ENCODE measurements around the gene PRPF40B. TPM values are rescaled to one million over a fixed set of nuclear protein-coding genes. Genes with fewer than 3 reads are reported as not detected.
"Not testable (repeated sequence)": the region's sequence is repeated elsewhere in the genome, so short reads cannot be mapped to it uniquely, and the experiment has no call there.

The PRPF40B gene
- total and polyA plus RNA-seq, 4 donors, result 11.3 to 69.0 (median 34.6) TPM

DNA sequence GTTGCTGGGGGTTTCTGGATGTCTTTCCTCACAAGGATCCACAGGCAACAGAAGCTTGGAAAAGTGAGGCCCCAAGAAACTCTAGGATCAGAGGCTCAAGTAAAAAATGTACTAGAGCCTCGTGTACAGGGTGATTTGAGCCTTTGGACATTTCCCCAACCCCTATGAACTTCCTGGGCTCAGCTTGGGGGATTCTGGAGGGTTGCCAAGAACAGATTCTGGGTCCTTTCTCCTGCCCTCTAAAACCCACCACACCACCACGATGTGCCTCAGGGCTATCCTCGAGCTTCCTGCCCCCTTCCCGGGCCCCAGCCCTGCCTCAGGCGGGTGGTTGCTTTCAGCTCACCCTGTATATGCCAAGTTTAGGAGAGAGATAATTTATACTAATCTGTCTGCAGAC is 18.5 kb upstream of the PRPF40B start:
- no peaks in the 10 kb centered on the region for H3K27me3 ChIP-seq (ENCODE audit: control insufficient read depth in 1 of 2, insufficient read depth in 2 of 2, low read length in 1 of 2)
- H3K36me3 ChIP-seq (ENCODE audit: control insufficient read depth in 1 of 2, insufficient read depth in 2 of 2, low read length in 1 of 2), result no peaks in the 10 kb centered on the region
- WGBS, 2 donors, result 67 to 74% methylated on average over 5 of the region's 5 CpGs

DNA sequence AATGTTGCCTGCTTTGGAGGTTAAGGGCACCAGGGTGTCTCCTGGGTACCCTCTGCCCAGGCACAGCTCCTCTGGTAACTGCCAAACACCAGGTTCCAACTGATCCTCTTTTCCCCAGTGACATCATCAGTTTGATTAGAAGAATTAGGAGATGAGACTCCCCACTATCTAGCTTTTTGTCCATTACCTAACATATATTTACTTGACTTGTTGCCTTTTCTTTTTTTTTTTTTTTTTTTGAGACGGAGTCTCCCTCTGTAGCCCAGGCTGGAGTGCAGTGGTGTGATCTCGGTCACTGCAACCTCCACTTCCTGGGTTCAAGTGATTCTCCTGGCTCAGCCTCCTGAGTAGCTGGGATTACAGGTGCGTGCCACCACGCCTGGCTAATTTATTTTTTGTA is 17.8 kb upstream of the PRPF40B start, which contains the start of gene FAM186B:
TSS of gene FAM186B (minus strand) at position 101 of the 400 bp plus-strand sequence. CDS start 162 bp downstream, outside the sequence.
- H3K27me3 ChIP-seq (ENCODE audit: control insufficient read depth in 1 of 2, insufficient read depth in 2 of 2, low read length in 1 of 2); H3K9me3 ChIP-seq (ENCODE audit: control insufficient read depth, low read length); H3K27ac ChIP-seq (ENCODE audit: low read depth in 1 of 2, low read length in 2 of 2); DNase-seq; intact Hi-C loops (cut with DNase I); ATAC-seq (ENCODE audit: low FRiP score); H3K36me3 ChIP-seq (ENCODE audit: control insufficient read depth in 1 of 2, insufficient read depth in 2 of 2, low read length in 1 of 2); H3K4me1 ChIP-seq (ENCODE audit: control insufficient read depth in 1 of 2, insufficient read depth in 2 of 2, low read length in 2 of 2); H3K4me3 ChIP-seq (ENCODE audit: low read length in 2 of 2): not testable (repeated sequence)
- 94 to 99% methylated on average over 3 to 4 of the region's 4 CpGs for WGBS, 2 donors

More for the DNA sequence above, 18.5 kb upstream of the PRPF40B start:
- no peaks in the 10 kb centered on the region for H3K9me3 ChIP-seq (ENCODE audit: control insufficient read depth, low read length)
- no peak overlapping the region for H3K4me3 ChIP-seq (ENCODE audit: low read length in 2 of 2)
- DNase-seq (no peak), ATAC-seq (ENCODE audit: low FRiP score) (no peak)
- intact Hi-C loops (cut with DNase I), result no loop called here
- no peak overlapping the region for H3K27ac ChIP-seq (ENCODE audit: low read depth in 1 of 2, low read length in 2 of 2)
- no peaks in the 10 kb centered on the region for H3K4me1 ChIP-seq (ENCODE audit: control insufficient read depth in 1 of 2, insufficient read depth in 2 of 2, low read length in 2 of 2)

DNA sequence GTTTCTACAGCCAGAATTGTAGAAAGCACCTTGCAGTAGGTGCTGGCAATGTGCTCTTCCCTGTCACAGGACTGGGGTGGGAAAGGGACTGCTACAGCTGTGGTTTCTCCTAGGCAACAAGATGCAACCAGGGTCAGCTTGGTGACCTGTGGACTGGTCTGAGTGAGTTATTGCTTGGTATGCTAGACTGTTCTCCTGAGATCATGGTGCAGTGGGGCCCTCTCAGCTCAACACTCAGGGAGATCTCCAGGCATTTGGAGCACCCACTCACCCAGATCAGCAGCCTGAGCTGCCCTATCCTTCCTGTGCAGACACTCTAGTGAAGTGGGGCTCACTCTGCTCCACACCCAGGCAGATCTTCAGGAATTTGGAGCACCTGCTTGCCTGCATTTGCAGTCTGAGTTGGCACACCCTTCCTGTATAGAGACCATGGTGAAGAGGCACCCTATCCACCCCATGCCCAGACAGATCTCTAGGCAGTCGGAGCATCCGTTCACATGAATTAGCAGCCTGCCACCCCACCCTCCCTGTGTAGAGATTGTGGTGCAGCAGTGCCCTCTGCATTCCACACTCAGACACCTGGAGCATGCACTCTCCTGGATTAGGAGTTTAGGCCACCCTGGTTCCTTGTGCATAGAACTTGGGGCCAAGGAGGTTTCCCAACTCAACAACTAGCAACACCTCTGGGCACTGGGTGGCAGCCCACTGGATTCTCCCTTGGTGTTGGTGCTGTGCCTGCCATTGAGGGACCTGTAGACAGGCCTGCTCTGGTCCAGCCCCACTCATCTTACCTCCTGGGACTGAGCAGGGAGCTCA is 14.1 kb upstream of the PRPF40B start:
- WGBS, 2 donors, result 93 to 95% methylated on average over 2 of the region's 2 CpGs
- intact Hi-C loops (cut with DNase I), result no loop called here
- DNase-seq, result no peak
- no peak overlapping the region for H3K4me3 ChIP-seq (ENCODE audit: low read length in 2 of 2)
- no peaks in the 10 kb centered on the region for H3K36me3 ChIP-seq (ENCODE audit: control insufficient read depth in 1 of 2, insufficient read depth in 2 of 2, low read length in 1 of 2)
- no peak overlapping the region for H3K27ac ChIP-seq (ENCODE audit: low read depth in 1 of 2, low read length in 2 of 2)
- no peak for ATAC-seq (ENCODE audit: low FRiP score)
- H3K4me1 ChIP-seq (ENCODE audit: control insufficient read depth in 1 of 2, insufficient read depth in 2 of 2, low read length in 2 of 2), result no peaks in the 10 kb centered on the region
- H3K27me3 ChIP-seq (ENCODE audit: control insufficient read depth in 1 of 2, insufficient read depth in 2 of 2, low read length in 1 of 2), result no peaks in the 10 kb centered on the region
- no peaks in the 10 kb centered on the region for H3K9me3 ChIP-seq (ENCODE audit: control insufficient read depth, low read length)

DNA sequence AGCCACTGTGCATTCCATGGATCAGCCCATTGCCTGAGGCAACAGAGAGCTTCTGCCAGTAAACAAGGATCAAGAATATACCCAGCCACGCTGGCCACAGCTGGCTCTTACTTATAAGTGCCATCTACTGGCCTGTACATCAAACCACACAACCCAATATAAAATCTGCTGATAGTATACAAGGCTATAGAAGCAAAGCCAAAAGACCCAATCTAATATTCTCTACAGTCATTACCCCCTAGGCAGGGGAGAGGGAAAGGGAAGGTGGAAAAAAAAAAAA is 13.5 kb upstream of the PRPF40B start:
- no peaks in the 10 kb centered on the region for H3K27me3 ChIP-seq (ENCODE audit: control insufficient read depth in 1 of 2, insufficient read depth in 2 of 2, low read length in 1 of 2)
- H3K4me3 ChIP-seq (ENCODE audit: low read length in 2 of 2), result no peak overlapping the region
- no peak for ATAC-seq (ENCODE audit: low FRiP score)
- no peak overlapping the region for H3K27ac ChIP-seq (ENCODE audit: low read depth in 1 of 2, low read length in 2 of 2)
- no peaks in the 10 kb centered on the region for H3K36me3 ChIP-seq (ENCODE audit: control insufficient read depth in 1 of 2, insufficient read depth in 2 of 2, low read length in 1 of 2)
- DNase-seq, result no peak
- no peaks in the 10 kb centered on the region for H3K9me3 ChIP-seq (ENCODE audit: control insufficient read depth, low read length)
- 74 to 91% methylated on average over 1 of the region's 1 CpG for whole genome bisulfite sequencing, 2 donors
- no peaks in the 10 kb centered on the region for H3K4me1 ChIP-seq (ENCODE audit: control insufficient read depth in 1 of 2, insufficient read depth in 2 of 2, low read length in 2 of 2)
- intact Hi-C loops (cut with DNase I), result no loop called here

DNA sequence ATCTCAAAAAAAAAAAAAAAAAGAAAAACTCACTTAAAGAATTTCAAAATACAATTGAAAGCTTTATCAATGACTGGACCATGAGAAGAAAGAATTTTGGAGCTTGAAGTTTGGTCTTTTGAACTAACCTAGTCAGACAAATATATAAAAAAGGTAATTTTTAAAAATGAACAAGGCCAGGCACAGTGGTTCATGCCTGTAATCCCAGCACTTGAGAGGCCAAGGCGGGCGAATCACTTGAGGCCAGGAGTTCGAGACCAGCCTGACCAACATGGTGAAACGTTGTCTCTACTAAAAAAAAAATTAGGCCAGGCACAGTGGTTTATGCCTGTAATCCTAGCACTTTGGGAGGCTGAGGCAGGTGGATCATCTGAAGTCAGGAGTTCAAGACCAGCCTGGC is 12.6 kb upstream of the PRPF40B start:
- WGBS, 2 donors, result 96% methylated on average over 4 of the region's 4 CpGs
- H3K4me1 ChIP-seq (ENCODE audit: control insufficient read depth in 1 of 2, insufficient read depth in 2 of 2, low read length in 2 of 2); H3K36me3 ChIP-seq (ENCODE audit: control insufficient read depth in 1 of 2, insufficient read depth in 2 of 2, low read length in 1 of 2); intact Hi-C loops (cut with DNase I); DNase-seq; H3K27ac ChIP-seq (ENCODE audit: low read depth in 1 of 2, low read length in 2 of 2); H3K9me3 ChIP-seq (ENCODE audit: control insufficient read depth, low read length); H3K27me3 ChIP-seq (ENCODE audit: control insufficient read depth in 1 of 2, insufficient read depth in 2 of 2, low read length in 1 of 2); H3K4me3 ChIP-seq (ENCODE audit: low read length in 2 of 2); ATAC-seq (ENCODE audit: low FRiP score): not testable (repeated sequence)

DNA sequence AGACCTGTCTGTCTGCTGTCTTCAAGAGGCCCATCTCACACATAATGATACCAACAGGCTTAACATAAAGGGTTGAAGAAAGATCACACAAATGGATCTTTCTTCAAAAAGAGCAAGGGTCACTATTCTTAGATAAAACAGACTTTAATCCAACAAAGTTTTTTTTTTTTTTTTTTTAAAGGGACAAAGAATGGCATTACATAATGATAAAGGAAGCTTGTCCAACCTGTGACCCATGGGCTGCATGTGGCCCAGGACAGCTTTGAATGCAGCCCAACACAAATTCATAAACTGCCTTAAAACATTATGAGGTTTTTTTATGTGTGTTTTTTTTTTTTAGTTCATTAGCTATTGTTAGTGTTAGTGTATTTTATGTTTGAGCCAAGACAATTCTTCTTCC is 11.2 kb upstream of the PRPF40B start:
- no peak overlapping the region for H3K27ac ChIP-seq (ENCODE audit: low read depth in 1 of 2, low read length in 2 of 2)
- ATAC-seq (ENCODE audit: low FRiP score) (no peak), DNase-seq (no peak)
- H3K4me3 ChIP-seq (ENCODE audit: low read length in 2 of 2), result no peak overlapping the region
- intact Hi-C loops (cut with DNase I), result no loop called here
- no peaks in the 10 kb centered on the region for H3K36me3 ChIP-seq (ENCODE audit: control insufficient read depth in 1 of 2, insufficient read depth in 2 of 2, low read length in 1 of 2)
- H3K4me1 ChIP-seq (ENCODE audit: control insufficient read depth in 1 of 2, insufficient read depth in 2 of 2, low read length in 2 of 2), result no peaks in the 10 kb centered on the region
- no peaks in the 10 kb centered on the region for H3K9me3 ChIP-seq (ENCODE audit: control insufficient read depth, low read length)
- no peaks in the 10 kb centered on the region for H3K27me3 ChIP-seq (ENCODE audit: control insufficient read depth in 1 of 2, insufficient read depth in 2 of 2, low read length in 1 of 2)

DNA sequence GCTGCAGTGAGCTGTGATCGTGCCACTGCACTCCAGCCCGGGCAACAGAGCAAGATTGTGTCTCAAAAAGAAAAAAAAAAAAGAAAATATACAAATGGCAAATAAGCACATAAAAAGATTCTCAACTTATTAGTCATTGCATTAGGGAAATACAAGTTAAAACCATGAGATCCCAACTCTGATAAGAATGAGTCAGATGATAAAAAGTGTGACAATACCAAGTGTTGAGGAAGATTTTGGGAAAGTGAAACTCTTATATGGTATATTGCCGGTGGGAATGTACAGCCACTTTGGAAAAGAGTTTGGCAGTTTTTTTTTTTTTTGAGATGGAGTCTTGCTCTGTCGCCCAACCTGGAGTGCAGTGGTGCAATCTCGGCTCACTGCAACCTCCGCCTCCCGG is 7.6 kb upstream of the PRPF40B start:
- no peak overlapping the region for H3K27ac ChIP-seq (ENCODE audit: low read depth in 1 of 2, low read length in 2 of 2)
- DNase-seq (no peak), ATAC-seq (ENCODE audit: low FRiP score) (no peak)
- H3K9me3 ChIP-seq (ENCODE audit: control insufficient read depth, low read length), result no peaks in the 10 kb centered on the region
- no peaks in the 10 kb centered on the region for H3K36me3 ChIP-seq (ENCODE audit: control insufficient read depth in 1 of 2, insufficient read depth in 2 of 2, low read length in 1 of 2)
- intact Hi-C loops (cut with DNase I), result no loop called here
- no peak overlapping the region for H3K4me3 ChIP-seq (ENCODE audit: low read length in 2 of 2)
- 92 to 94% methylated on average over 7 of the region's 7 CpGs for WGBS, 2 donors
- no peaks in the 10 kb centered on the region for H3K4me1 ChIP-seq (ENCODE audit: control insufficient read depth in 1 of 2, insufficient read depth in 2 of 2, low read length in 2 of 2)
- no peaks in the 10 kb centered on the region for H3K27me3 ChIP-seq (ENCODE audit: control insufficient read depth in 1 of 2, insufficient read depth in 2 of 2, low read length in 1 of 2)

DNA sequence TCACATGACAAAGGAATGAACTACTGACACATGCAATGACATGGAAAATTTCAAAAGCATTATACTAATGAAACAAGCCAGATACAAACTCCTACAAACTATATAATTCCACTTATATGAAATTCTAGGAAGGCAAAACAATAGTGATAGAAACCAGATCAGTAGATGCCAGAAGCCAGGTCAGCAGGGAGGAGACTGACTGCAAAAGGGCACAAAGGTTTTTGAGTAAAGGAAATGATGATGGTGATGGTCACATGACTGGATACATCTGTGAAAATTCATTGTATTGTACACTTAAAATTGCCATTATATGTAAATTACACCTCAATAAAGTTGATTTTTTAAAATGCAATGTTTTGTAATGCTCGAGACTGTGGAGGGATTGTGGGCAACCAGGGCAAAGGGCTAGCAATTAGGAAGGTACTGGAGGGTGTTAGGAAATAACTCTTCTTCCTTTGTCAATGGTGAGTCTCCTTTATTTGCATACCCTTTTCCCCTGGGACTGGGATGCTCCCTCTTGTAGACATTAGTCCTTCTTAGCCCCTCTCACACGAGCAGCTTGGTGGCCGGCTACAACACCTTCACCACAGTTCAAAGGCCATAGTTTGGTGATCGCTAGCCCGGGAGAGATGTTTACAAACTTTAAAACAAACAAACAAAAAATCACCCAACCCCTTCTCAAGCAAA is 6.7 kb upstream of the PRPF40B start:
- 48 to 56% methylated on average over 5 of the region's 5 CpGs for WGBS, 2 donors
- Histone ChIP-seq H3K36me3 (ENCODE audit: control insufficient read depth in 1 of 2, insufficient read depth in 2 of 2, low read length in 1 of 2) (no peaks in the 10 kb centered on the region), H3K27ac (ENCODE audit: low read depth in 1 of 2, low read length in 2 of 2) (no peak overlapping the region), H3K4me1 (ENCODE audit: control insufficient read depth in 1 of 2, insufficient read depth in 2 of 2, low read length in 2 of 2) (no peaks in the 10 kb centered on the region), H3K27me3 (ENCODE audit: control insufficient read depth in 1 of 2, insufficient read depth in 2 of 2, low read length in 1 of 2) (no peaks in the 10 kb centered on the region), H3K4me3 (ENCODE audit: low read length in 2 of 2) (no peak overlapping the region), H3K9me3 (ENCODE audit: control insufficient read depth, low read length) (no peaks in the 10 kb centered on the region)
- intact Hi-C loops (cut with DNase I), result no loop called here
- ATAC-seq (ENCODE audit: low FRiP score), result no peak
- no peak for DNase-seq

DNA sequence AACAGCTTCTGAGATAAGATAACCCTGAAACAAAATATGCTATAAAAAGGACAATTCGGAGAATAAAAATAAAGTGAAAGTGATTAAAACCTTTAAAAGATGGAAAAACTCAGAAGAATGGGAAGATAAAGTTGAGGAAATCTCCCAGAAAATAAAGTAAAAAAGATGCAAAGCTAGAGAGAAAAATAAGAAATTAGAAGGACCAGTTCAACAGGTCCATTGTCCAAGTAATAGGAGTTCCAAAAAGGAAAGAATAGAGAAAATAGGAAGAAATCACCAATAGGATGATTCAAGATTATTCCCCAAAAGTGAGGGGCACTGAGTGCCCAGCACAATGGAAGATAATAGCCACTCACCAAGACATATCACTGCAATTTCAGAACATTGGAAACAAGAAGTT is 4.8 kb upstream of the PRPF40B start:
- H3K36me3 ChIP-seq (ENCODE audit: control insufficient read depth in 1 of 2, insufficient read depth in 2 of 2, low read length in 1 of 2), result no peaks in the 10 kb centered on the region
- H3K4me1 ChIP-seq (ENCODE audit: control insufficient read depth in 1 of 2, insufficient read depth in 2 of 2, low read length in 2 of 2), result no peaks in the 10 kb centered on the region
- H3K27me3 ChIP-seq (ENCODE audit: control insufficient read depth in 1 of 2, insufficient read depth in 2 of 2, low read length in 1 of 2), result no peaks in the 10 kb centered on the region
- no peak for DNase-seq
- no peak overlapping the region for H3K27ac ChIP-seq (ENCODE audit: low read depth in 1 of 2, low read length in 2 of 2)
- no peaks in the 10 kb centered on the region for H3K9me3 ChIP-seq (ENCODE audit: control insufficient read depth, low read length)
- no peak for ATAC-seq (ENCODE audit: low FRiP score)
- intact Hi-C loops (cut with DNase I), result no loop called here
- WGBS, 2 donors, result 24 to 32% methylated on average over 1 of the region's 1 CpG
- H3K4me3 ChIP-seq (ENCODE audit: low read length in 2 of 2), result no peak overlapping the region

Measured in aorta (tissue), 5 donors.